A673 (cell line): ENCODE results near the gene WFS1.

Source experiments
- EZH2 ChIP-seq: fragments of 200-600 bp; sonication (generic); IDR thresholded peaks from 2 replicates; pipeline ENCODE4 v1.6.1; 2017; ENCODE audit warnings: borderline replicate concordance, low read depth, mild to moderate bottlenecking, mixed read lengths, antibody characterized with exemption, low read length; ENCODE audit not compliant: poor library complexity, severe bottlenecking
- TF ChIP-seq, protein P1 (sequence below): fragments of 300-800, 200-600 bp; sonication (generic); conservative IDR thresholded peaks from 2 replicates; pipeline ENCODE4 v1.5.1; 2017; ENCODE audit warnings: low read depth, mild to moderate bottlenecking, antibody characterized with exemption, low read length, moderate library complexity, mixed read lengths

DNA sequence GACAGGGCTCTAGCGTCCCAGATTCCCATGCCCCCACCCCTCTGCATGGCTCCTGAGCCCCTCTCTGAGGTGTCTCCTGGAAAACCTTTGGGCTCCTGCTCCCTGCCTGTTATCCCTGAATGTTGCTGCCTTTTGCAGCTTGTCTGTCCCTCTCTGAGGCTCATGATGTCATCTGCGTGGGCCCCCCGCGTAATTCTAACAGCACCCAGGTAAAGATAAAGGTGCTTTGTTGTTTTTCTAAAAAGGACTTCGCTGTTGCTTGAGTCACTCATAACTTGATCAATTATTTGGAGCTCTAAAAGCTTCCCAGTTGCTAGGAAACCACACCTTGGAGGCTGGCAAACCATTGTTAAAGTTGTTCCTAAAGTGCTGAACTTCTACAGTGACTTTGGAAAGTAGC lies 36.6 kb downstream of the WFS1 start:
- TF ChIP-seq, protein P1, sequence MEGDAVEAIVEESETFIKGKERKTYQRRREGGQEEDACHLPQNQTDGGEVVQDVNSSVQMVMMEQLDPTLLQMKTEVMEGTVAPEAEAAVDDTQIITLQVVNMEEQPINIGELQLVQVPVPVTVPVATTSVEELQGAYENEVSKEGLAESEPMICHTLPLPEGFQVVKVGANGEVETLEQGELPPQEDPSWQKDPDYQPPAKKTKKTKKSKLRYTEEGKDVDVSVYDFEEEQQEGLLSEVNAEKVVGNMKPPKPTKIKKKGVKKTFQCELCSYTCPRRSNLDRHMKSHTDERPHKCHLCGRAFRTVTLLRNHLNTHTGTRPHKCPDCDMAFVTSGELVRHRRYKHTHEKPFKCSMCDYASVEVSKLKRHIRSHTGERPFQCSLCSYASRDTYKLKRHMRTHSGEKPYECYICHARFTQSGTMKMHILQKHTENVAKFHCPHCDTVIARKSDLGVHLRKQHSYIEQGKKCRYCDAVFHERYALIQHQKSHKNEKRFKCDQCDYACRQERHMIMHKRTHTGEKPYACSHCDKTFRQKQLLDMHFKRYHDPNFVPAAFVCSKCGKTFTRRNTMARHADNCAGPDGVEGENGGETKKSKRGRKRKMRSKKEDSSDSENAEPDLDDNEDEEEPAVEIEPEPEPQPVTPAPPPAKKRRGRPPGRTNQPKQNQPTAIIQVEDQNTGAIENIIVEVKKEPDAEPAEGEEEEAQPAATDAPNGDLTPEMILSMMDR: no peak
- TF ChIP-seq EZH2: no peak
